ENCODE measurements around the gene TSPYL6.
"Not testable (repeated sequence)": the region's sequence is repeated elsewhere in the genome, so short reads cannot be mapped to it uniquely, and the experiment has no call there.

Gene TSPYL6

GRCh38 chr2:54256091-54256694 lies at the start of gene TSPYL6:
TSS of gene TSPYL6 (minus strand) at chr2:54256229. CDS start at chr2:54256151, 78 bp downstream.
- no peak for DNase-seq (ENCODE audit: low spot score)
- in situ Hi-C loops (cut with MboI; ENCODE audit: low sequenced_read_pairs, unreplicated experiment): no loop called here
- TF ChIP-seq CTCF (IDR thresholded peaks at IDR 0.05; ENCODE audit: borderline replicate concordance, control extremely low read depth, extremely low read depth, insufficient read depth, missing control alignments): no peak

- TF ChIP-seq CTCF (IDR thresholded peaks at IDR 0.05; ENCODE audit: borderline replicate concordance, control extremely low read depth, extremely low read depth, insufficient read depth, missing control alignments): no peak
- DNase-seq (ENCODE audit: low spot score): no peak
- in situ Hi-C loops (cut with MboI; ENCODE audit: low sequenced_read_pairs, unreplicated experiment): no loop called here
Observed at GRCh38 chr2:54303631-54304030, 47.6 kb upstream of the TSPYL6 start.

GRCh38 chr2:54298514-54298913 lies 42.5 kb upstream of the TSPYL6 start:
- no peak for DNase-seq (ENCODE audit: low spot score)
- in situ Hi-C loops (cut with MboI; ENCODE audit: low sequenced_read_pairs, unreplicated experiment): no loop called here
- no peak for TF ChIP-seq CTCF (IDR thresholded peaks at IDR 0.05; ENCODE audit: borderline replicate concordance, control extremely low read depth, extremely low read depth, insufficient read depth, missing control alignments)

- in situ Hi-C loops (cut with MboI; ENCODE audit: low sequenced_read_pairs, unreplicated experiment): no loop called here
- DNase-seq (ENCODE audit: low spot score): no peak
- no peak for TF ChIP-seq CTCF (IDR thresholded peaks at IDR 0.05; ENCODE audit: borderline replicate concordance, control extremely low read depth, extremely low read depth, insufficient read depth, missing control alignments)
Observed at GRCh38 chr2:54295911-54296310, 39.9 kb upstream of the TSPYL6 start.

GRCh38 chr2:54294665-54295064 lies 38.6 kb upstream of the TSPYL6 start:
- in situ Hi-C loops (cut with MboI; ENCODE audit: low sequenced_read_pairs, unreplicated experiment); DNase-seq (ENCODE audit: low spot score): not testable (repeated sequence)

GRCh38 chr2:54290356-54291025 lies 34.5 kb upstream of the TSPYL6 start:
- in situ Hi-C loops (cut with MboI; ENCODE audit: low sequenced_read_pairs, unreplicated experiment): no loop called here
- DNase-seq (ENCODE audit: low spot score): no peak
- TF ChIP-seq CTCF (IDR thresholded peaks at IDR 0.05; ENCODE audit: borderline replicate concordance, control extremely low read depth, extremely low read depth, insufficient read depth, missing control alignments): no peak

- no peak for DNase-seq (ENCODE audit: low spot score)
- in situ Hi-C loops (cut with MboI; ENCODE audit: low sequenced_read_pairs, unreplicated experiment): no loop called here
- no peak for TF ChIP-seq CTCF (IDR thresholded peaks at IDR 0.05; ENCODE audit: borderline replicate concordance, control extremely low read depth, extremely low read depth, insufficient read depth, missing control alignments)
Observed at GRCh38 chr2:54289917-54290316, 33.9 kb upstream of the TSPYL6 start.
